Lower lobe of right lung (tissue), 2 donors: ENCODE measurements around the gene ABCB11. TPM values are rescaled to one million over a fixed set of nuclear protein-coding genes. Genes with fewer than 3 reads are reported as not detected.

ENCODE experiments used
- ATAC-seq, 2 donors: fragments of 200-7000 bp; cut with Tn5 transposase; one replicate each; pipeline ENCODE4 v1.9.1; 2020 to 2022; ENCODE audit warnings: mild to moderate bottlenecking in 2 of 2, moderate library complexity in 2 of 2
- DNase-seq: peaks from one replicate; pipeline ENCODE4 v3.0.0-alpha.2; 2020
- H3K27ac ChIP-seq: fragments of 200-600 bp; one replicate; pipeline ENCODE4 v1.8.0; 2022
- H3K27me3 ChIP-seq: fragments of 200-600 bp; one replicate; pipeline ENCODE4 v1.8.0; 2022; ENCODE audit warnings: low read depth
- H3K36me3 ChIP-seq: fragments of 200-600 bp; one replicate; pipeline ENCODE4 v1.8.0; 2022; ENCODE audit warnings: mild to moderate bottlenecking
- H3K4me1 ChIP-seq: fragments of 200-600 bp; one replicate; pipeline ENCODE4 v1.8.0; 2022
- H3K4me3 ChIP-seq: fragments of 200-600 bp; one replicate; pipeline ENCODE4 v1.8.0; 2022; ENCODE audit warnings: mild to moderate bottlenecking
- H3K9me3 ChIP-seq: fragments of 200-600 bp; one replicate; pipeline ENCODE4 v1.8.0; 2022
- CTCF ChIP-seq: fragments of 200-600 bp; IDR thresholded peaks from one replicate; pipeline ENCODE4 v1.8.0; 2022; ENCODE audit warnings: antibody characterized with exemption, mild to moderate bottlenecking
- intact Hi-C: fragments of 100-400 bp; cut with DNase I; formaldehyde crosslinking; loops from one replicate; pipeline ENCODE4 v1.11.0; 2022
- total RNA-seq: library from RNA; stranded (reverse); fragmentation: NEBNext Ultra II Directional; extraction: Animal tissue kit (Norgen Biotek cat#: 25700); gene quantifications from one replicate; pipeline ENCODE4 v1.2.1, GENCODE V29; 2021
- donor health status: DM: no; HTN: yes; CAD: no; lungs with severe emphysema.

ABCB11 gene
- total RNA-seq, 1 donor from 2014 or later: 0.32 TPM

GRCh38 chr2:168992591-168993349, 38.4 kb downstream of the ABCB11 start:
- Histone ChIP-seq H3K27ac (no peak overlapping the region), H3K4me1 (peaks cover 9% of the 10 kb centered on the region), H3K4me3 (no peak overlapping the region), H3K27me3 (no peaks in the 10 kb centered on the region), H3K36me3 (no peaks in the 10 kb centered on the region), H3K9me3 (no peaks in the 10 kb centered on the region)
- ATAC-seq: peak; percentile 62 to 68
- no peak for TF ChIP-seq CTCF
- DNase-seq: no peak
- intact Hi-C loops: no loop called here

GRCh38 chr2:168992026-168992425, 39.1 kb downstream of the ABCB11 start:
- DNase-seq (no peak), ATAC-seq (no peak)
- Histone ChIP-seq H3K4me1 (peaks cover 9% of the 10 kb centered on the region), H3K36me3 (no peaks in the 10 kb centered on the region), H3K9me3 (no peaks in the 10 kb centered on the region), H3K27ac (no peak overlapping the region), H3K4me3 (no peak overlapping the region), H3K27me3 (no peaks in the 10 kb centered on the region)
- intact Hi-C loops: no loop called here
- no peak for TF ChIP-seq CTCF

GRCh38 chr2:168988755-168989154, 42.4 kb downstream of the ABCB11 start:
- no peak for ATAC-seq
- no peaks in the 10 kb centered on the region for H3K27me3 ChIP-seq

GRCh38 chr2:168986398-168986943, 44.7 kb downstream of the ABCB11 start:
- intact Hi-C loops: no loop called here
- no peak overlapping the region for H3K27ac ChIP-seq
- H3K4me3 ChIP-seq: no peak overlapping the region
- H3K9me3 ChIP-seq: no peaks in the 10 kb centered on the region
- no peaks in the 10 kb centered on the region for H3K27me3 ChIP-seq
- no peaks in the 10 kb centered on the region for H3K4me1 ChIP-seq
- DNase-seq (no peak), ATAC-seq (no peak)
- H3K36me3 ChIP-seq: no peaks in the 10 kb centered on the region
- TF ChIP-seq CTCF: no peak

More at GRCh38 chr2:168988755-168989154, 42.4 kb downstream of the ABCB11 start:
- intact Hi-C loops: no loop called here
- DNase-seq: no peak
- Histone ChIP-seq H3K36me3 (no peaks in the 10 kb centered on the region), H3K4me3 (no peak overlapping the region), H3K9me3 (no peaks in the 10 kb centered on the region), H3K4me1 (peaks cover 9% of the 10 kb centered on the region), H3K27ac (no peak overlapping the region)
- no peak for TF ChIP-seq CTCF

- no peak for TF ChIP-seq CTCF
- no peak for ATAC-seq
- Histone ChIP-seq H3K27ac (no peak overlapping the region), H3K4me1 (no peaks in the 10 kb centered on the region), H3K27me3 (no peaks in the 10 kb centered on the region), H3K9me3 (no peaks in the 10 kb centered on the region), H3K4me3 (no peak overlapping the region), H3K36me3 (no peaks in the 10 kb centered on the region)
- DNase-seq: no peak
- intact Hi-C loops: no loop called here
Measured at GRCh38 chr2:168981651-168982050, 49.5 kb downstream of the ABCB11 start.
